HG03457 (cell line): ENCODE measurements around the gene TSPAN9.

ENCODE experiments used
- ATAC-seq: cut with Tn5 transposase; IDR thresholded peaks from one replicate; pipeline ENCODE4 v1.9.1; 2021; ENCODE audit warnings: moderate number of reproducible peaks; ENCODE audit not compliant: unreplicated experiment

The TSPAN9 gene

GRCh38 chr12:3120701-3121100, 43.5 kb downstream of the TSPAN9 start:
- ATAC-seq, result no peak

DNA sequence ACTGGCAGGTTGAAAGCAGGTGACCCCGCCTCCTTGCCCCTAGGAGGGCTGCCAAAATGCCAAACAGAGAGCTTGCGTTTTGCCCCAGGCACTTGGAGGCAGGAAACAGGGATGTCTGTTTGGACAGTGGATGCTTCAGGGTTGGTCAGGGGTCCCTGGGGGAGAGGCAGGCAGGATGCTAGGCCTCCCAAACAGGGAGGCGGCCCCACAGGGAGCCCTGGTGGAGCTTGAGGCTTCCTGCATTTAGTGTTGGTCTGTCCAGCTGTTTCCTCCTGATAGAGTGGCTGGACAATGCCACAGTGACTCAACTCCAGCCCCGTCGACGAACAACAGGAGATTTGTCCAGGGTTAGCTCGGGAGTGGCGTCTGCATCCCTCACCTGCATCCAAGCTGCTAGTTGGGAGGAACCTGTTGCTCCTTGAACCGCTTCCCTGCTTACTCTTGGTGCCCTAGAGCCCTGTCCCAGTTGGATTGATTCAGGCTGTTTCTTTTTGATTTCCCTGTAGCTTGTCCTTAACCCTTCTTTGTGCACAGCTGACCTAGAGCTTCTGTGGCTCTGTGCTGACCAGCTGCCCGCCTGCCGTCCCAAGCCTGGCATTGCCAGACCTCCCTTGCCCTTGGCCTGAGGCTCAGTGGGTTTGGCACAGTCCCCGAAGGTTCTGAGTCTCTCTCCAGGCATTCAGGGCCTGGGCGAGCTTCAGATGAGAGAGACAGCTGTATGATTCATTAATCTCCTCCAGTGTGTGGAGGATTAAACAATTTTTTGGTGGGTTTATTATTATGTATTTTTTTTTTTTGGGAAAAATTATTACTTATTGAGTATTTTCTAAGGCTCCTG, 45.9 kb downstream of the TSPAN9 start:
- no peak for ATAC-seq

- no peak for ATAC-seq
Observed at GRCh38 chr12:3123729-3124128, 46.5 kb downstream of the TSPAN9 start.

- no peak for ATAC-seq
Observed at GRCh38 chr12:3124917-3125316, 47.7 kb downstream of the TSPAN9 start.

DNA sequence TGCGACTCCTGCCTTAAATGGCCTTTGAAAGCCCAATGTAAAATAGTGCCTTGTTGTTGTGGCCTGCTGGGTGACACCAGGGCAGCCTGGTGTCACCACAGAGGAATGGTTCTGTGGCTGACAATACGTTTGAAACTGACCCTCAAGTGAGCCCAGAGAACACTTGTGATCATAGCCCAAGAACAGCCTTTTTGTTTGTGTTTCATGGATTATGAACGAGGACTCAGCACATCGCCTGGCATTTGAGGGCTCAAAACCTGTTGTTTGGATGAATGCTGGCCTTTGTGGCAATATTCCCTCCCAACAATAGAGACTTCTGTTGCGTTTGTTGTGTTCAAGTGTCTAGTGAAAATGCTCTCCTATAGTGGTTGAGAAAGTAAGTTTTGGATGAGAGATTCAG, 48.5 kb downstream of the TSPAN9 start:
- no peak for ATAC-seq

DNA sequence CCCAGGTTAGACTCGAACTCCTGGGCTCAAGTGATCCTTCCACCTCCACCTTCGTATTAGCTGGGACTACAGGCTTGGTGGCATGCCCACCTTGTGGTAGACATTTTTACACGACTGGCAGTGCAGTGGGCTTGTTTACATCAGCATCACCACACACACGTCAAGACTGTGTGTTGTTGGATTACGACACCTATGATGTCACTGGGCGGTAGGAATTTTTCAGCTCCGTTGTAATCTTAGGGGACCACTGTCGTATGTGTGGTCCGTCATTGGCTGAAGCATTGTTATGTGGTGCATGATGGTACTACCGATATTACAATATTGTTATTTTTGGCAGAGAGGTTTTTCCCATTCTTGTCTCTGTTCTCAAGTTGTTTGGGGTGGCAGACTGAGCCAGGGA, 50.7 kb downstream of the TSPAN9 start:
- no peak for ATAC-seq

DNA sequence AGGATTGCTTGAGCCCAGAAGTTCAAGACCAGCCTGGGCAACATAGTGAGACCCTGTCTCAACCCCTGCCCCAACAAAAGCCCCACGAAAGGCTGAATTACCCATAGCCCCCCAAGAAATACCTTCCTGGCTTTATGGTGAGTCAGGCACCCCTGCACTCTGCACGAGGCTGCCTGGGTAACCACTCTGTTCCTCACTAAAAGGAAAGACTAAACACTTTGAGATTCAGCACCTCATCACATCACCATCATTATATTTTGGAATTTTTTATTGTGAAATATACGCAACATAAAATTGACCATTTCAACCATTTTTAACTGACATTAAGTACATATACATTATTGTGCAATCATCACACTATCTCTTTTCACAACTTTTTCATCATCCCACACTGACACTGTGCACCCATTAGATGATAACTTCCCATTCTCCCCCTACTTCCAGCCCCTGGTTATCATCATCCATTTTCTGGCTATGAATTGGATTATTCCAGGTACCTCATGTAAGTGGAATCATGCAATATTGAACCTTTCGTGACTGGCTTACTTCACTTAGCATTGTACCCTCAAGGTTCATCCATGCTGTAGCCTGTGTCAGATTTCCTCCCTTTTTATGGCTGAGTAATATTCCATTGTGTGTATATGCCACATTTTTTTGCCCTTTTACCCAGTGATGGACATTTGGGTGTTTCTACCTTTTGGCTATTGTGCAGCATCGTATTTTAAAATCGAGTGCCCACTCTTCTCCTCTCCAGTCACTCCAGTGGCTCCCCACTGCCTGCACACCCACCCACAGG, 51.5 kb downstream of the TSPAN9 start:
- no peak for ATAC-seq

GRCh38 chr12:3129301-3130056, 52.3 kb downstream of the TSPAN9 start:
- no peak for ATAC-seq

GRCh38 chr12:3130057-3130830, 53.1 kb downstream of the TSPAN9 start:
- no peak for ATAC-seq

DNA sequence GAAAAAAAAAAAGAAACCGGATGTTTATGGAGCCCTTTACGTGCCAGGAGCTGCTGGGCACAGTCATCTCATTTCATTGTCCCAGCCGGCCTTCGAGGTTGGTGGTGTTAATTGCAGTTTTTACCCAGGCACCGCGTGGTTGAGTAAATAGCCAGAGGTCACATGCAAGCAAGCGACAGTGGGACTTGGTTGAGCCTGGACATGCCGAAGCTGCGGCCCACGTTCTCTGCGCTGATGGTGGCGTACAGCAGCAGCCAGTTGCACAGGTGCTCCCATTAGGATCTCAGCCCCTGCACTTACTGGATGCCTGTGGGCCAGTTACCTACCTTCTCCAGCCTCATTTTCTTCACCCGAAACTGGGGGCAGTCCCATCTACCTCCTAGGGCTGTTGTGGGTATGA, 54.0 kb downstream of the TSPAN9 start:
- no peak for ATAC-seq

DNA sequence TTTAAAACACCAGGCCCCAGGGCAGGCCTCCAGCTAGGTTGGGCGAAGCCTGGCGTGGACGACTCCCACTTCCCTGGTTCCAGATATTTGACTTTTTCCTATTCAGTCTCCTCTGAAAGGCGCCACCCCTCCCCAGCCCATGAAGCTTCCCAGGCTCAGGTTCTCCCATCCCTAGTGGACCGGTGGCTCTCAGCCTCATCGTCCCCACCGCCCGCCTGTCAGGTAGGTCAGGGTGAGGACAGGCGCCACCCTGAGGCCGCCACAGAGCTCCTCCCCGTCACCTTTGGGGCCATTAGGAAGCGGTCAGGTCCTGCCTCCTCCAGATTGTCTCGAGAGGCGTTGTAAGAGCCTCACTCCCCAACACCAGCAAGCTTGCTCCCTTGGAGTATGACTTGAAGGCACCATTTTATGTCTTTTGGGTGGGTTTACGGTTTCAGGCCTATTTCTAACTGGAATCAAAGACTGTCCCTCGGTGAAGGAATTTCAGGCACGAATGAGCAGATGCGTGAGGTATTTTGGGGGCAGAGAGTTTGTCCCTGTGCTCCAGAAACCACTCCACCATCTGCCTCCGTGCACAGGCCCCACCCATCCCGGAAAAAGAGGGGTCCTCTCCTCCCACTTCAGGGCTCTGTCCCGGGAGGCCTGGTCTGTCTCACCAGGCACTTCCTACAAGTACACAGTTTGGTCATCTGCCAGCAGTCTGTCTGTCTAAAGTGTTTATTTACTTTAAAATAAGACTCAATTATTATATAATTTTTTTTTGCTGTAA, 55.6 kb downstream of the TSPAN9 start:
- no peak for ATAC-seq

- no peak for ATAC-seq
Observed at GRCh38 chr12:3133405-3133783, 56.2 kb downstream of the TSPAN9 start.

DNA sequence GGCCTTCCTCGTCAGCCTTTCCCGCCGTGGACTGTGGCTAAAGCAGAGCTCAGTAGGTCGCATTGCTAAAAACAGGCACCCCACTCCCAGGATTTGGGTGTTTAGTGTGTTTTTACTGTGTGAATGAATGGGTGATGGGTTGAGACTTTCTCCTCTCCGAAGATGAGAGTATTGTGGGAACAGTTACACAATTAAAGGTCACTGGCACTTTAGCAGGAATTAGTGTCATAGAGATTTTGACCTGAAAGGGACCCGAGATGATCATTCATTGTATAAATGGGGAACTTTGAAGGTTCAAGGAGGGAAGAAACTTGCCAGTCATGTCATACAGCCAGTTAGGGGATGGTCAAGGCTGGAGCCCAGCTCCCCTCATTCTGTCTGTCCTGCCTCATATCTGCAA, 56.9 kb downstream of the TSPAN9 start:
- ATAC-seq, result no peak

- no peak for ATAC-seq
Observed at GRCh38 chr12:3134526-3135135, 57.5 kb downstream of the TSPAN9 start.

DNA sequence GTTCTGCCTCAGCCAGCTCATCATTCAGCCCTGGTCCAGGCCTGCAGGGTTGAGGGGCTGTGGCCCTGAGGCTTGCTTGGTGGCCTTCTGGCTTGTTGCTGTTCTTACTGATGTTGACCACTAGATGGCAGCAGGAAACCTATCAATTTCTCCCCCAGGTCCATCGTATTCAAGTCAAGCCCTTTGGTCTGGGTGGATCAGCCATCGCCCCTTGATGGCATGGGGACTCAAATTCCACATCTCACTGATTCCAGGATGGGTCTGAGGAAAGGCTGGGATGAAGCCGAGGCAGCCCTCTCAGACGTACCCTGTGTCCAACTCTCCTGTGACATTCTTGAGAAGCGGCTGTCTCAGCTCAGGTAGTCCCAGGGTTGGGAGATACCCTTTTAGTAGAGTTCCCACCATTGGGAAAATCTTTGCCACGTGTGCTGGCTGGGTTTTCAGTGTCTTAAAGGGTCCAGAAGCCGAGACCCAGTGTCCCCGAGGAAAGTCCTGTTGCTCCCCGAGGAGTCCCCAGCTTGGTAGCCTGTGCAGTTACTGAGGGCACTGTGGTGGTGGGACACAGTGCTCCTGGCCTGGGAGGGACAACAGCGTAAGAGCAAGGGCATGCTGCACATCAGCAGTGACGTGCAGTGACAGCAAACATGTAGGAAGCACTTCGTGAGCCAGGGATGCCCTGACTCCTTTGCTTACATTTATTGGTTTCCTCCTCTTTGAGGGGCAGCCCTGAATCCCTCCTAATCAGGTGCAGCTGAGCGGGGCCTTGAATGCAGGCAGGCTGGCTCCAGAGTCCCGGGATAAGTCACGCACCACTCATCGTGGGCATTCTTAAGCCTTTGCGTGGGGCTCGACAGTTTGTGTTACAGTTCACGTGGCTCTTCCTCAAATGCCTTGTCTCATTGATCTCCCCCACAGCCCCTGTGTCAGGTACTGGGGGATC, 58.6 kb downstream of the TSPAN9 start:
- ATAC-seq, result no peak

GRCh38 chr12:3136641-3137267, 59.6 kb downstream of the TSPAN9 start:
- ATAC-seq, result no peak

DNA sequence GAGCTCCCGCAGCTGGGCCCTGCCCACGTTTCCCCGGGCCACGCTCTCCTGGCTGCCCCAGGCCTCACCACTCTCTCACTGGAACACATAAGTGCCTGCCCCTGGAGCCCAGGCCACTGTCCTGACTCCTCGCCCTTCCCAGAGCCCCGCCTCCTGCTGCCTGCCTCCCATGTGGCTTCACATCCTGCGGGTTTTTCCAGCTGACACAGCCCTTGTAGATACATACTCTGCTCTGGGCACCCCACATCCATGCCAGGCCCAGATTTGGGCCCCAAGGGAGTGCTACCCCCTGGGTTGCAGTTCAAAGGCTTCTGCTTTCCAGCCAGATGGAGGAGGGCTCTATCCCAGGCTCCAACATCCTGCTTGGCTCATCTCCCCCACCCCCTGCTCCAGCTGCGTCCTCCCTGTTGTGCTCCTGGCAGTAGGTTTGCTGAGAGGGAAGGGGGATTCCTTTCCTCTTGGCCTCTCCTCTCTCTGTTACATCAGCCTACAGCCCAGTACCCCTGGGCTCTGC, 60.1 kb downstream of the TSPAN9 start:
- no peak for ATAC-seq
